SK-N-SH treated with all-trans-retinoic acid at 6 μM for 48 hours (cell line): Measurements from ENCODE around the gene OGDHL.

Source experiments
- OSR1 ChIP-seq: fragments of 250-450 bp; sonication (Bioruptor Pico); IDR thresholded peaks from 2 replicates; pipeline ENCODE4 v1.8.0; 2022; ENCODE audit warnings: moderate library complexity, mild to moderate bottlenecking, inconsistent platforms
- PPARA ChIP-seq: fragments of 250-450 bp; sonication (Bioruptor Pico); IDR thresholded peaks from 2 replicates; pipeline ENCODE4 v1.5.0; 2020; ENCODE audit warnings: mild to moderate bottlenecking, borderline replicate concordance
- ZFP30 ChIP-seq: fragments of 450-650 bp; formaldehyde crosslinking; IDR thresholded peaks from 2 replicates; pipeline ENCODE4 v1.5.0; 2022; ENCODE audit warnings: mild to moderate bottlenecking, moderate library complexity
- ZNF565 ChIP-seq: fragments of 450-650 bp; formaldehyde crosslinking; conservative IDR thresholded peaks from 2 replicates; pipeline ENCODE4 v1.5.0; 2020; ENCODE audit warnings: low read depth, mild to moderate bottlenecking, moderate library complexity

- TF ChIP-seq OSR1 (CRISPR knock-in tag), result no peak
- TF ChIP-seq ZFP30 (CRISPR knock-in tag), result no peak
- TF ChIP-seq PPARA (CRISPR knock-in tag), result no peak
- TF ChIP-seq ZNF565 (CRISPR knock-in tag), result no peak
These were observed 828 bp downstream of the OGDHL start for GRCh38 chr10:49761201-49761788.
